ENCODE data around the gene LIMS1. TPM values are rescaled to one million over a fixed set of nuclear protein-coding genes. Genes with fewer than 3 reads are reported as not detected.

Gene LIMS1
- polyA plus RNA-seq, 1 experiment = 95.0 TPM

GRCh38 chr2:108627911-108628567 is 93.8 kb downstream of the LIMS1 start:
- Histone ChIP-seq H3K4me3 (ENCODE audit: low read depth, low read length) (no peak overlapping the region), H3K27me3 (ENCODE audit: control insufficient read depth, insufficient read depth, low read length) (no peaks in the 10 kb centered on the region), H3K9me3 (ENCODE audit: control insufficient read depth, insufficient read depth, low read length) (no peaks in the 10 kb centered on the region), H3K27ac (ENCODE audit: low read depth, low read length) (no peak overlapping the region)
- CTCF ChIA-PET = interaction anchor here (2.6 kb wide), 1 partner anchor 9 kb away, joined by 18 read pairs; no protein-coding TSS in a partner anchor
- TF ChIP-seq CTCF (IDR thresholded peaks at IDR 0.05; ENCODE audit: low read depth, low read length) = no peak
- POLR2A ChIA-PET = interaction anchor here (1.4 kb wide), 1 partner anchor 57 kb away, joined by 3 read pairs; no protein-coding TSS in a partner anchor
- no peak for DNase-seq (ENCODE audit: low read depth, low spot score)

GRCh38 chr2:108628936-108629335 is 94.7 kb downstream of the LIMS1 start:
- Histone ChIP-seq H3K9me3 (ENCODE audit: control insufficient read depth, insufficient read depth, low read length) (no peaks in the 10 kb centered on the region), H3K27ac (ENCODE audit: low read depth, low read length) (no peak overlapping the region), H3K27me3 (ENCODE audit: control insufficient read depth, insufficient read depth, low read length) (no peaks in the 10 kb centered on the region), H3K4me3 (ENCODE audit: low read depth, low read length) (no peak overlapping the region)
- no peak for TF ChIP-seq CTCF (IDR thresholded peaks at IDR 0.05; ENCODE audit: low read depth, low read length)
- POLR2A ChIA-PET = interaction anchor here (1.4 kb wide), 1 partner anchor 58 kb away, joined by 3 read pairs; no protein-coding TSS in a partner anchor
- no peak for DNase-seq (ENCODE audit: low read depth, low spot score)
- CTCF ChIA-PET = interaction anchor here (2.6 kb wide), 1 partner anchor 8 kb away, joined by 18 read pairs; no protein-coding TSS in a partner anchor

GRCh38 chr2:108629417-108629816 is 95.1 kb downstream of the LIMS1 start:
- Histone ChIP-seq H3K4me3 (ENCODE audit: low read depth, low read length) (no peak overlapping the region), H3K9me3 (ENCODE audit: control insufficient read depth, insufficient read depth, low read length) (no peaks in the 10 kb centered on the region), H3K27ac (ENCODE audit: low read depth, low read length) (no peak overlapping the region), H3K27me3 (ENCODE audit: control insufficient read depth, insufficient read depth, low read length) (no peaks in the 10 kb centered on the region)
- no peak for DNase-seq (ENCODE audit: low read depth, low spot score)
- CTCF ChIA-PET = no interaction called here
- POLR2A ChIA-PET = interaction anchor here (1.4 kb wide), 1 partner anchor 58 kb away, joined by 3 read pairs; no protein-coding TSS in a partner anchor
- no peak for TF ChIP-seq CTCF (IDR thresholded peaks at IDR 0.05; ENCODE audit: low read depth, low read length)

GRCh38 chr2:108630567-108631405 is 96.5 kb downstream of the LIMS1 start:
- ChIA-PET POLR2A (no interaction called here), CTCF (interaction anchor here (1.1 kb wide), 1 partner anchor 46 kb away, joined by 4 read pairs; no protein-coding TSS in a partner anchor)
- no peak for DNase-seq (ENCODE audit: low read depth, low spot score)
- no peak for TF ChIP-seq CTCF (IDR thresholded peaks at IDR 0.05; ENCODE audit: low read depth, low read length)
- no peak overlapping the region for H3K27ac ChIP-seq (ENCODE audit: low read depth, low read length)
- no peaks in the 10 kb centered on the region for H3K9me3 ChIP-seq (ENCODE audit: control insufficient read depth, insufficient read depth, low read length)
- H3K27me3 ChIP-seq (ENCODE audit: control insufficient read depth, insufficient read depth, low read length) = no peaks in the 10 kb centered on the region
- H3K4me3 ChIP-seq (ENCODE audit: low read depth, low read length) = no peak overlapping the region
